CD4-positive, alpha-beta T cell treated with Interleukin-15 for 4 hours (primary cell): ENCODE results near the gene ROMO1.

Experiments used
- DNase-seq: peaks from one replicate; pipeline ENCODE4 v3.0.0-alpha.2; 2020; ENCODE audit warnings: low spot score

The ROMO1 gene

DNA sequence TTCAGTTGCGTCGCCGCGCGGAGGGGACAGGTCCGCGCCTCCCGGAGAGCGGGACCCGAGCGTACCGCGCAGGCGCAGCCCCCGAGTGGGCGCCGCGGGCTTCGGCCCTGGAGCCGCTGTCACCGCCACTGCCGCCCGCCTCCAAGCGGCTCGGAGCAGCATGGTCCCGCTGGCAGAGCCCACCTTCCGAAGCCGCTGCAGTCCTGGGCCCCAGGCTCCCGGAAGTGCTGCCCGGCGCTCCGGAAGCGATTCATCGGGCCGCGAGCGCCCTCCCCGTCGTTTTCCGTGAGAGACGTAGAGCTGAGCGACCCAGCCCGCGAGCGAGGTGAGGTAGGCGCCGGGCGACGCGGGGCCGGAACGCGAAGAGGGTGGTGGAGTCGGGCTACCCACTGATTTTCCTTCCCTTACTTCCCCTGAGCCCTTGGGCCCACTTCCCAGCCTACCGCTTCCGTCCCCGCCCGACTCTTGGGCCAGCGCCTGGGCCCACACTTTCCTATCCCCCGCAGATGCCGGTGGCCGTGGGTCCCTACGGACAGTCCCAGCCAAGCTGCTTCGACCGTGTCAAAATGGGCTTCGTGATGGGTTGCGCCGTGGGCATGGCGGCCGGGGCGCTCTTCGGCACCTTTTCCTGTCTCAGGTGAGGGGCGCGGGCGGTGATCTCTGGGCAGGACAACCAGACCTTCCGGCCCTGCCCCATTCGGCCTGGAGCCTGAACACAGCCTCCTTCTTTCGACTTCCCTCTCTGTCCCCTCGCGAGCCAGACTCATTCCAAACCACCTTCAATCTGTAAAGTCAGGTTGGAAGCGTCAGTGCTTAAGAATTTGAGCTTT lies at the start of gene ROMO1, which contains the start of gene NFS1:
Gene ROMO1 (plus strand): TSS at position 279 of the 830 bp plus-strand sequence. CDS start 228 bp downstream, at position 507.
Gene NFS1 (minus strand): TSS at position 226 of the 830 bp plus-strand sequence. CDS start 64 bp downstream, at position 162.
- DNase-seq: peak; percentile 86

- no peak for DNase-seq
These were observed 48.6 kb upstream of the ROMO1 start for GRCh38 chr20:35650632-35651031.

GRCh38 chr20:35651958-35652357 lies 47.2 kb upstream of the ROMO1 start:
- no peak for DNase-seq

DNA sequence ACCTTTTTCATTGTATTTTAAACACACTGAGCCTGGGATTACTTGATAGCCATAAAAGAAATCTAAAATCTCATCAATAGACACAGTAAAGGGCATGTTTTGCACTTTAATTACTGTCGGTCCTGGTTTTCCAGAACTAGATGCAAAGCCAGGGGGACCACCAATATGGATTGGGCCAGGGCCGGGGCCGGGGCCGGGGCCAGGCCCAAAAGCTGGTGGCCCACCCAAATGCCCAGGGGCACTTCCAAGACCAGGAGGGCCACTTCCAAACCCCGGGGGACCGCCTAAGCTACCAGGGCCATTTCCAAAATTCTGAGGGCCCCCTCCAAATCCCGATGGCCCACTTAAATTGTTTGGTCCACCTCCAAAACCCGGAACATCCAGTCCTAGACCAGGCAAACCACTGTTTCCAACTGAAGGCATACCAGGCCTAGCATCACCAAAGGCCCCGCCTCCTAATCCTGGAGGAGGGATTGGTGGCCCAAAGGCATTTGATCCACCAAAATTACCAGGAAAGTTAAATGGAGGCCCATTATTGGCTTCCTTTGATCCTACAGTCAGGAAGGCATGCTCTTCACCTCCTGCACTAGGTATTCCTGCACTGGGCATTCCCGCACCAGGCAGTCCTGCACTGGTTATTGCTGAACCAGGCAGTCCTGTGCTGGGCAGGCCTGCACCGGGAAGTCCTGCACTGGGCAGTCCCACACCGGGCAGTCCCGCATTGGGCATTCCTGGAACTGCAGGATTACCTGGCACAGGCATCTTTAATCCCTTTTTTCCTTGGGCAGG lies 46.4 kb upstream of the ROMO1 start:
- no peak for DNase-seq

GRCh38 chr20:35653430-35653734 lies 45.8 kb upstream of the ROMO1 start:
- no peak for DNase-seq

DNA sequence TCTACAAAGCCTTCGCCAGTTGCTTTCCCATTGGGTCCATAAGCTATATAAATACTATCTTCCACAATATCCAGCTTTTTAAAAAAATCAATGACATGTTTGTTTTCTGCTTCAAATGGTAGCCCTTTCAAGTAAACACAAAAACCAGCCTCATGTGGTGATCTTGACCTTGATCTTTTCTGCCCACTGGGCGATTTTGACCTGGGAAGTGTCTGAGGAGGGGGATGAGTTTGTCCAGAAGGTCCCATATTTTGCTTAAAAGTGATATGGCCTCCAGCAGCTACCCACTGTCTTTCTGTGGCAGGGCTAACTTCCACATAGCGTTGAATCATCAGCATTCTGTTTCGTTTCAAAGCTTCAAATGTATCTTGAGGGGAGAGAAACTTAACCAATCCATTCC lies 45.3 kb upstream of the ROMO1 start:
- DNase-seq: no peak

GRCh38 chr20:35654415-35654814 lies 44.8 kb upstream of the ROMO1 start:
- no peak for DNase-seq

GRCh38 chr20:35657271-35657670 lies 41.9 kb upstream of the ROMO1 start:
- DNase-seq: peak; percentile 10

- no peak for DNase-seq
These were observed 38.9 kb upstream of the ROMO1 start for GRCh38 chr20:35660122-35660937.

GRCh38 chr20:35661053-35661452 lies 38.2 kb upstream of the ROMO1 start:
- peak; percentile 43 for DNase-seq

DNA sequence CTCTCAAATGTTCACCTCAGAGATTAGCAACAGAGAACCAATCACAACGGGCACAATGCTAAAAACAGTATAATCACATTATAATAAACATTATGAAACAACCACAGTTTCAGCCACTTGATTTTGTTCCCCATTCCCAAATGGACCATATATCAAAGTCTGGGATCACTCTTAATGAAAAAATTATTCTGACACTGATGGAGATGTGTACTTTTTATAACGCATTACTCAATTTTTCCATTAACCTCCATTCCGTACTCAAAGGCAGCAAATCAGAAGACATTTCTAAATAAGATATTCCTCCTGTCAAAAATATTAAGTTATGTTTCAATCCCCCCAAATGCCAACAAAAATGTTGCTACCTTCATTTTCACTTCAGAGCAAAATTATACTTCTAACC lies 37.3 kb upstream of the ROMO1 start:
- no peak for DNase-seq

DNA sequence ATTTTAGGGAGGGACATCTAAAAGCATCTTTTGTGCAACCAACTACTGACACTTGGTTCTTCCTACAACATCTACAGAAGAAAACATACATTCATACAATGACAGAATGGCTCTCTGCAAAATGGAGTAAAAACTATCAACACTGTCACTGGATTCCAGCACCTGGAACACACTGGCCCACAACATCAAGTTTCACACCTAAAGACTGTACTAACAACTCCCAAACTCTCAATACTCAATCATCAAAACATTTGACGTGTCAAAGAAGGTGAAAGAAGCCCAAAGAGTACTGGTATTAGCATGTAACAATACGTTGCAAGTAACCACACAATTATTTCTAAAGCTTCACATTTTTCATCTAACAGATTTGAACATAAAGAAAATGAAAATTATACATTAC lies 36.7 kb upstream of the ROMO1 start:
- DNase-seq: no peak

- DNase-seq: peak; percentile 58
These were observed 35.4 kb upstream of the ROMO1 start for GRCh38 chr20:35663516-35664465.

DNA sequence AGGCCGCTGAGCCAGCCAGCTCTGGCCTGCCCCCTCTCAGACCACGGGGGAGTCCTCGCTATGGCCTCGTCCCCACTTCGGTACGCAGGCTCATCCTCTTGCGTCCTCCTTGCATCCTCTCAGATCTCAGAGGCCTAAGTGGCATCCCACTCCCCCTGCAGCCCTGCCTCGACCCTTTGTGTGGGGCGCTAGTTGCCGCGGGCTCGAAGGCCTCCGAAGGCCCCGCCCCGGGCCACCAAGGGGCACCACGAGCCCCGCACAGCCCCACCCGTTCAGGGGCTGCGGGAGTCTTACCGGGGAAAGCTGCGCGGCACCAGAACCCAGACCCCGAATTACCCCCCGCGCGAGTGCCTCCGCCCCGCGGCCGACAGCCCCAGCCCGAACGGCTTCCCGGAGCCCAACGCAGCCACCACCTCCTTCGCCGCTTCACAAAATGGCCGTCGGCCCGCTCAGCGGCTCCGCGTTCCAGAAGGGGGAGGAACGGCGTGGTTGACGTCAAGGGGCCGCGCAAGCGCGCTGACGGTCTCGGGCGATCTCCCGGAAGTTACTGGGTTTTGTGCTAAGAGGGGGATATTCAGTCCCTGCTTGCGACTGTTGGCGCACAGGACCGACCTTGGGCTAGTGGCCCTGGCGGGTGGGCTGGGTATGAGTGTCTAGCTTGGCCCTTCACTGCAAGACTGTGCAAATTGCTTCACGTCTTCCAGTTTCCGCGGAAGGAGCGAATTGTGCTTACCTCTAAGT lies 34.6 kb upstream of the ROMO1 start, which contains the start of the genes CPNE1 and RBM12:
Gene CPNE1 (minus strand): TSS at position 435 of the 741 bp plus-strand sequence. CDS start 31,977 bp downstream, outside the sequence.
Gene RBM12 (minus strand): TSS at position 435 of the 741 bp plus-strand sequence. CDS start 9,578 bp downstream, outside the sequence.
- peak; percentile 93 for DNase-seq

- DNase-seq: no peak
These were observed 33.3 kb upstream of the ROMO1 start for GRCh38 chr20:35665949-35666288.

- DNase-seq: no peak
These were observed 30.0 kb upstream of the ROMO1 start for GRCh38 chr20:35669221-35669620.

GRCh38 chr20:35669681-35670080 lies 29.5 kb upstream of the ROMO1 start:
- no peak for DNase-seq

DNA sequence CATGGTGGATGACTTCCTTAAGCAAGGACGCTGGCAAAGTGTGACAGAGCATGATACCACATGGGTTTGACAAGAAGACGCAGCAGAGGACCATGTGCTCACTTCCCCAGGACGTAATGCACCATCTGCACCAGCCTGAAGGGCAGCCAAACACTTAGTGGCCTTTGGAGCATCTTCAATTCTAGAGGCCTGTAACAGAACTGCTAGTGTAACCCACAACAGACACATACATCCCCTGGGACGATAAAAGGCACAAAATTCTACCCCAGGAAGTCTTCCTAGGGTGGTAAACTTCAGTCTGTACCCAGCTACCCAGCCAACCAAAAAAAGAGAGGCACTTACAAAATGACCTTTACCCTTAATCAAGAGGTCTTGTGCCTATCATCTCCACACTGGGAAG lies 25.3 kb upstream of the ROMO1 start:
- DNase-seq: no peak

GRCh38 chr20:35674921-35675320 lies 24.3 kb upstream of the ROMO1 start:
- DNase-seq: no peak

GRCh38 chr20:35680452-35681183 lies 18.6 kb upstream of the ROMO1 start:
- no peak for DNase-seq
